H54 (cell line): Measurements from ENCODE around the gene SSPN.

Experiments
- DNase-seq: peaks from one replicate; pipeline ENCODE4 v3.0.0; 2011; ENCODE audit warnings: low spot score, mixed read lengths; ENCODE audit not compliant: insufficient read length
- FAIRE-seq: peaks from 3 replicates; lab custom pipeline; 2011; peaks lifted over from hg19 to GRCh38; lab: Jason Lieb, UNC
- POLR2A ChIP-seq: IDR thresholded peaks from 2 replicates; pipeline ENCODE4 v1.6.1; 2011; ENCODE audit warnings: low read depth, mild to moderate bottlenecking, low read length

Gene SSPN

GRCh38 chr12:26197832-26198231, 2.5 kb downstream of the SSPN start:
- no peak for TF ChIP-seq POLR2A
- no peak for DNase-seq
- FAIRE-seq: no peak

GRCh38 chr12:26198742-26199141, 3.4 kb downstream of the SSPN start:
- FAIRE-seq: peak; percentile 78
- peak; percentile 22 for DNase-seq
- TF ChIP-seq POLR2A: no peak

- FAIRE-seq: no peak
- TF ChIP-seq POLR2A: no peak
- no peak for DNase-seq
Observed at GRCh38 chr12:26203167-26203780, 7.9 kb downstream of the SSPN start.

- no peak for DNase-seq
- no peak for FAIRE-seq
- no peak for TF ChIP-seq POLR2A
Observed at GRCh38 chr12:26204612-26205289, 9.4 kb downstream of the SSPN start.

GRCh38 chr12:26205298-26205697, 9.9 kb downstream of the SSPN start:
- no peak for DNase-seq
- TF ChIP-seq POLR2A: no peak
- no peak for FAIRE-seq

- DNase-seq: no peak
- FAIRE-seq: no peak
- no peak for TF ChIP-seq POLR2A
Observed at GRCh38 chr12:26205941-26206340, 10.6 kb downstream of the SSPN start.

GRCh38 chr12:26211331-26211730, 16.0 kb downstream of the SSPN start:
- no peak for TF ChIP-seq POLR2A
- no peak for DNase-seq
- FAIRE-seq: no peak

GRCh38 chr12:26212396-26212795, 17.0 kb downstream of the SSPN start:
- no peak for TF ChIP-seq POLR2A
- DNase-seq (no peak), FAIRE-seq (no peak)

GRCh38 chr12:26212988-26213387, 17.6 kb downstream of the SSPN start:
- TF ChIP-seq POLR2A: no peak
- no peak for FAIRE-seq
- no peak for DNase-seq

- FAIRE-seq: no peak
- DNase-seq: no peak
- no peak for TF ChIP-seq POLR2A
Observed at GRCh38 chr12:26214121-26214520, 18.7 kb downstream of the SSPN start.

- DNase-seq (no peak), FAIRE-seq (no peak)
- no peak for TF ChIP-seq POLR2A
Observed at GRCh38 chr12:26219736-26220135, 24.4 kb downstream of the SSPN start.

- DNase-seq (no peak), FAIRE-seq (no peak)
- no peak for TF ChIP-seq POLR2A
Observed at GRCh38 chr12:26224657-26225056, 29.3 kb downstream of the SSPN start.

GRCh38 chr12:26226122-26226521, 30.7 kb downstream of the SSPN start:
- no peak for TF ChIP-seq POLR2A
- FAIRE-seq: no peak
- no peak for DNase-seq

- no peak for FAIRE-seq
- peak; percentile 30 for DNase-seq
- TF ChIP-seq POLR2A: no peak; the same call in 1 of the 2 replicates
Observed at GRCh38 chr12:26226629-26227360, 31.4 kb downstream of the SSPN start.
